HuH-7 (cell line): Measurements from ENCODE around the gene C11orf24.
"Not testable (repeated sequence)": the region's sequence is repeated elsewhere in the genome, so short reads cannot be mapped to it uniquely, and the experiment has no call there.

ENCODE experiments used
- DNase-seq: peaks from one replicate; pipeline ENCODE4 v3.0.0; 2011; ENCODE audit warnings: low spot score

Gene C11orf24

GRCh38 chr11:68251765-68252164 lies 20.0 kb downstream of the C11orf24 start:
- peak; percentile 15 for DNase-seq

- DNase-seq: not testable (repeated sequence)
These were observed 26.9 kb downstream of the C11orf24 start for GRCh38 chr11:68244912-68245311.

- DNase-seq: not testable (repeated sequence)
These were observed 27.9 kb downstream of the C11orf24 start for GRCh38 chr11:68243847-68244246.

- no peak for DNase-seq
These were observed 29.2 kb downstream of the C11orf24 start for GRCh38 chr11:68242616-68243015.

GRCh38 chr11:68231621-68232020 lies 40.2 kb downstream of the C11orf24 start:
- no peak for DNase-seq

- no peak for DNase-seq
These were observed 42.2 kb downstream of the C11orf24 start for GRCh38 chr11:68229601-68230000.

GRCh38 chr11:68226421-68226820 lies 45.4 kb downstream of the C11orf24 start:
- DNase-seq: no peak

- no peak for DNase-seq
These were observed 47.2 kb downstream of the C11orf24 start for GRCh38 chr11:68224606-68225005.

GRCh38 chr11:68223275-68223674 lies 48.5 kb downstream of the C11orf24 start:
- no peak for DNase-seq

- no peak for DNase-seq
These were observed 50.4 kb downstream of the C11orf24 start for GRCh38 chr11:68221406-68221805.

GRCh38 chr11:68216171-68216938 lies 55.4 kb downstream of the C11orf24 start:
- DNase-seq: no peak

- no peak for DNase-seq
These were observed 56.1 kb downstream of the C11orf24 start for GRCh38 chr11:68215524-68216170.

- DNase-seq: no peak
These were observed 56.7 kb downstream of the C11orf24 start for GRCh38 chr11:68215087-68215445.

GRCh38 chr11:68214173-68215086 lies 57.3 kb downstream of the C11orf24 start:
- DNase-seq: peak; percentile 78

GRCh38 chr11:68213555-68214172 lies 58.1 kb downstream of the C11orf24 start:
- DNase-seq: peak; percentile 100

GRCh38 chr11:68213135-68213515 lies 58.6 kb downstream of the C11orf24 start, which contains the start of gene KMT5B:
Gene KMT5B (minus strand): TSS chr11:68213296. CDS start chr11:68190076, 23,220 bp downstream.
- DNase-seq: peak; percentile 87

GRCh38 chr11:68212421-68213134 lies 59.2 kb downstream of the C11orf24 start:
- DNase-seq: peak; percentile 99

- no peak for DNase-seq
These were observed 60.2 kb downstream of the C11orf24 start for GRCh38 chr11:68211546-68211945.
